HUES64 (cell line): ENCODE data around the gene EIF4E1B.

Experiments
- H3K27ac ChIP-seq: 2 replicates; pipeline ENCODE4 v1.7.0; 2013; ENCODE audit warnings: low read depth, low read length, inconsistent platforms
- H3K27me3 ChIP-seq: 2 replicates; pipeline ENCODE4 v1.6.1; 2013; ENCODE audit warnings: mild to moderate bottlenecking, low read length; ENCODE audit not compliant: insufficient read depth
- H3K36me3 ChIP-seq: 2 replicates; pipeline ENCODE4 v1.6.1; 2013; ENCODE audit warnings: mild to moderate bottlenecking, low read length; ENCODE audit not compliant: insufficient read depth
- H3K4me1 ChIP-seq: 2 replicates; pipeline ENCODE4 v1.6.1; 2013; ENCODE audit warnings: mild to moderate bottlenecking, low read length, moderate library complexity; ENCODE audit not compliant: insufficient read depth
- H3K4me3 ChIP-seq: 2 replicates; pipeline ENCODE4 v1.5.1; 2013; ENCODE audit warnings: mild to moderate bottlenecking, low read length, moderate library complexity
- H3K9ac ChIP-seq: 2 replicates; pipeline ENCODE4 v1.6.1; 2013; ENCODE audit warnings: mild to moderate bottlenecking, low read depth, low read length
- H3K9me3 ChIP-seq: 2 replicates; pipeline ENCODE4 v1.6.1; 2013; ENCODE audit warnings: low read depth, low read length; ENCODE audit not compliant: insufficient read depth
- WGBS: fragments of 150-250, 120-280 bp; methylation state at CpG from one replicate; pipeline ENCODE4 v1.1.7; 2013; ENCODE audit warnings: missing lambda C conversion rate; 5-methylcytosine and 5-hydroxymethylcytosine counted together

The EIF4E1B gene

GRCh38 chr5:176608142-176608705 is 22.3 kb upstream of the EIF4E1B start:
- Histone ChIP-seq H3K36me3 (no peaks in the 10 kb centered on the region), H3K9me3 (no peaks in the 10 kb centered on the region), H3K27ac (no peak overlapping the region), H3K4me1 (peaks cover 12% of the 10 kb centered on the region; the same call in 1 of the 2 replicates), H3K4me3 (no peak overlapping the region), H3K27me3 (peaks cover 23% of the 10 kb centered on the region), H3K9ac (no peak overlapping the region)
- WGBS, result 93% methylated on average over 4 of the region's 4 CpGs

GRCh38 chr5:176608937-176609723 is 21.3 kb upstream of the EIF4E1B start:
- Histone ChIP-seq H3K4me1 (peaks cover 9% of the 10 kb centered on the region; the same call in 1 of the 2 replicates), H3K9me3 (no peaks in the 10 kb centered on the region), H3K4me3 (peak overlapping the region; percentile 73), H3K9ac (peak overlapping the region; percentile 86), H3K27me3 (peaks cover 23% of the 10 kb centered on the region), H3K36me3 (no peaks in the 10 kb centered on the region), H3K27ac (peak overlapping the region; percentile 39; the same call in 1 of the 2 replicates)
- 32% methylated on average over 45 of the region's 46 CpGs for WGBS

GRCh38 chr5:176609724-176610434 is 20.6 kb upstream of the EIF4E1B start, which contains the start of gene GPRIN1:
TSS of gene GPRIN1 (minus strand) at chr5:176610156. CDS start at chr5:176599834, 10,322 bp downstream.
- peak within 1 kb of the TSS; percentile 73 for H3K4me3 ChIP-seq

GRCh38 chr5:176610435-176610773 is 20.1 kb upstream of the EIF4E1B start:
- H3K36me3 ChIP-seq, result no peaks in the 10 kb centered on the region
- WGBS, result 2% methylated on average over 17 of the region's 31 CpGs
- no peak overlapping the region for H3K27ac ChIP-seq
- H3K9ac ChIP-seq, result peak overlapping the region; percentile 67; the same call in 1 of the 2 replicates
- H3K4me3 ChIP-seq, result peak overlapping the region; percentile 73
- no peaks in the 10 kb centered on the region for H3K9me3 ChIP-seq
- H3K4me1 ChIP-seq, result peaks cover 9% of the 10 kb centered on the region; the same call in 1 of the 2 replicates
- peaks cover 23% of the 10 kb centered on the region for H3K27me3 ChIP-seq

More at GRCh38 chr5:176609724-176610434, 20.6 kb upstream of the EIF4E1B start, which contains the start of gene GPRIN1:
- under 1% methylated on average over 99 of the region's 101 CpGs for WGBS
- Histone ChIP-seq H3K27ac (peak within 1 kb of the TSS; percentile 39; the same call in 1 of the 2 replicates), H3K27me3 (peaks cover 23% of the 10 kb centered on the region), H3K36me3 (no peaks in the 10 kb centered on the region), H3K9ac (peak within 1 kb of the TSS; percentile 86), H3K9me3 (no peaks in the 10 kb centered on the region), H3K4me1 (peaks cover 9% of the 10 kb centered on the region; the same call in 1 of the 2 replicates)

- Histone ChIP-seq H3K4me1 (peaks cover 6% of the 10 kb centered on the region; the same call in 1 of the 2 replicates), H3K9me3 (no peaks in the 10 kb centered on the region), H3K27me3 (peaks cover 23% of the 10 kb centered on the region), H3K4me3 (no peak overlapping the region), H3K9ac (no peak overlapping the region), H3K36me3 (no peaks in the 10 kb centered on the region), H3K27ac (no peak overlapping the region)
- 16% methylated on average over 10 of the region's 10 CpGs for WGBS
Measured at GRCh38 chr5:176611435-176611834, 19.0 kb upstream of the EIF4E1B start.

- H3K27me3 ChIP-seq, result peaks cover 23% of the 10 kb centered on the region
- WGBS, result 90% methylated on average over 6 of the region's 6 CpGs
Measured at GRCh38 chr5:176612008-176612407, 18.5 kb upstream of the EIF4E1B start.

GRCh38 chr5:176612855-176613254 is 17.6 kb upstream of the EIF4E1B start:
- WGBS, result 73% methylated on average over 2 of the region's 2 CpGs
- H3K27ac ChIP-seq, result no peak overlapping the region
- H3K9me3 ChIP-seq, result no peaks in the 10 kb centered on the region
- H3K9ac ChIP-seq, result no peak overlapping the region
- no peak overlapping the region for H3K4me3 ChIP-seq
- H3K27me3 ChIP-seq, result peaks cover 26% of the 10 kb centered on the region
- no peaks in the 10 kb centered on the region for H3K36me3 ChIP-seq
- H3K4me1 ChIP-seq, result peaks cover 6% of the 10 kb centered on the region; the same call in 1 of the 2 replicates

More at GRCh38 chr5:176612008-176612407, 18.5 kb upstream of the EIF4E1B start:
- H3K4me3 ChIP-seq, result no peak overlapping the region
- no peak overlapping the region for H3K27ac ChIP-seq
- no peak overlapping the region for H3K9ac ChIP-seq
- no peaks in the 10 kb centered on the region for H3K9me3 ChIP-seq
- H3K4me1 ChIP-seq, result peaks cover 6% of the 10 kb centered on the region; the same call in 1 of the 2 replicates
- no peaks in the 10 kb centered on the region for H3K36me3 ChIP-seq

- H3K27me3 ChIP-seq, result peaks cover 30% of the 10 kb centered on the region
- no peaks in the 10 kb centered on the region for H3K36me3 ChIP-seq
- no peak overlapping the region for H3K9ac ChIP-seq
- no peak overlapping the region for H3K27ac ChIP-seq
- no peaks in the 10 kb centered on the region for H3K4me1 ChIP-seq
- no peak overlapping the region for H3K4me3 ChIP-seq
- H3K9me3 ChIP-seq, result no peaks in the 10 kb centered on the region
- 77% methylated on average over 8 of the region's 8 CpGs for WGBS
Measured at GRCh38 chr5:176614805-176615478, 15.5 kb upstream of the EIF4E1B start.

GRCh38 chr5:176616511-176616910 is 14.0 kb upstream of the EIF4E1B start:
- peaks cover 37% of the 10 kb centered on the region for H3K27me3 ChIP-seq
- H3K4me3 ChIP-seq, result no peak overlapping the region
- H3K27ac ChIP-seq, result no peak overlapping the region
- H3K9me3 ChIP-seq, result no peaks in the 10 kb centered on the region
- H3K4me1 ChIP-seq, result 0 out of 2 replicates have a peak, but pooled peaks cover 2% of the 10 kb centered on the region
- H3K9ac ChIP-seq, result no peak overlapping the region
- WGBS, result 82% methylated on average over 6 of the region's 7 CpGs
- no peaks in the 10 kb centered on the region for H3K36me3 ChIP-seq

- Histone ChIP-seq H3K9ac (no peak overlapping the region), H3K4me1 (0 out of 2 replicates have a peak, but pooled peaks cover 2% of the 10 kb centered on the region), H3K36me3 (no peaks in the 10 kb centered on the region), H3K9me3 (no peaks in the 10 kb centered on the region), H3K27me3 (peaks cover 42% of the 10 kb centered on the region), H3K27ac (no peak overlapping the region), H3K4me3 (peak overlapping the region; percentile 42)
- 41% methylated on average over 19 of the region's 19 CpGs for WGBS
Measured at GRCh38 chr5:176618783-176619182, 11.7 kb upstream of the EIF4E1B start.
